Activated T-helper 2 cell treated with anti-CD3 and anti-CD28 coated beads, Interferon-gamma antibody, Interleukin-2, Interleukin-4, amounts not matched to agents 10 μg/mL and 5 μg/mL and 100 μg/mL, durations not matched to agents 14 hours and 24 hours and 36 hours (primary cell): Measurements from ENCODE around the gene HSPB7. TPM values are rescaled to one million over a fixed set of nuclear protein-coding genes. Genes with fewer than 3 reads are reported as not detected.

ENCODE experiments used
- DNase-seq: peaks from one replicate; pipeline ENCODE4 v3.0.0; 2021; ENCODE audit warnings: low spot score
- H3K27ac Mint-ChIP-seq: one replicate; pipeline ENCODE4 v1.8.0; 2021; ENCODE audit warnings: mixed read lengths
- H3K27me3 Mint-ChIP-seq: one replicate; pipeline ENCODE4 v1.8.0; 2021; ENCODE audit warnings: low read depth, mixed read lengths
- H3K36me3 Mint-ChIP-seq: one replicate; pipeline ENCODE4 v1.8.0; 2021; ENCODE audit warnings: low read depth, mixed read lengths
- H3K4me1 Mint-ChIP-seq: one replicate; pipeline ENCODE4 v1.8.0; 2021; ENCODE audit warnings: low read depth, mixed read lengths
- H3K4me3 Mint-ChIP-seq: one replicate; pipeline ENCODE4 v1.8.0; 2021; ENCODE audit warnings: low read depth, mild to moderate bottlenecking, moderate library complexity, mixed read lengths
- H3K9me3 Mint-ChIP-seq: one replicate; pipeline ENCODE4 v1.8.0; 2021; ENCODE audit warnings: mixed read lengths
- intact Hi-C: fragments of 100-400 bp; cut with micrococcal nuclease; formaldehyde crosslinking; loops from one replicate; pipeline ENCODE4 v1.15.1; 2023
- total RNA-seq: library from RNA; stranded (reverse); gene quantifications from 2 replicates; pipeline ENCODE4 v1.2.3, GENCODE V29; 2022

The HSPB7 gene
- total RNA-seq, 1 donor from 2014 or later, result not detected

DNA sequence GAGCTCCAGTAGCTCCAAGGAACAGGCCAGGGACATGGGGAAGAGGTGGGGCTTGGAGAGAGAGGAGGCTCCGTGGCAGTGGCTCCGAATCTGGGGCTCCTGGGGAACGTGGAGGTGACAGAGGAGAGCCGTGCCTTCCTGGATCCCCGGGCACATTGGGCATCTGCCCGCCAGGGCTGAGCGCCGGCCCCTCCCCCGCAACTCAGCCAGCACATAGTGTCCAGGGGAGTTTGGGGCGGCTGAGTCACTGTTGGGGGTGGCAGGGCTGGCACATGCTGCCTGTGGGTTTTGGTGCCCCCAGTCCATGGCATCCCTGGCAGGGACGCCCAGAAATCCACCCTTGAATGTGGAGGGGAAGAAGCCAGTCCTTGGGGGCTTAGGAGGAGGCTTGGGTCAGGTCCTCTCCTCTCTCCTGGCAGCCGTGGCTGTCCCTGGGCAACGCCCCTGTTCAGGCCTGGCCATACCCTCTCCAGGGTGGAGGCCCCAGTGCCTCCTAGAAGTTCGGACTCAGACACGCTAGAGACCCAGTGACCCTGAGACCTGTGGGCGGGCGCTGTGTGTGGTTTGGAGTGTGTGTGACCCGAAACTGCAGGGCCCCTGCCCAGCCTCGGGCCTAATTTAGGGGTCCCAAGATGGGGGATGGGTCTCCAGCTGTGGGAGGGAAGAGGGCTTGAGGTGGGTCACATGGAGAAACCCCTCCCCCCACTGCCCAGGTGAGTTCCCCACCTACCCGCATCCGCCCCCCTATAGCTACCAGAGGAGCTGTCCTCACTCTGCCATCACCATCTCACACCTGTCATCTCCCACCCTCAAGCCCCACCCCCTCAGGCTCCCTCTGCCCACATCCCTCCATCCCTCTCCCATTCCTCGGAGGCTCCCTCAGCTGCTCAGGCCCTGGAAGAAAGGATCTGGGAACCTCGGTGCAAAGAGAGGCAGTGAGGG is 1.6 kb downstream of the HSPB7 start:
- Mint-ChIP-seq H3K9me3 (no peaks in the 10 kb centered on the region), H3K36me3 (no peaks in the 10 kb centered on the region), H3K4me1 (peaks cover 6% of the 10 kb centered on the region), H3K27ac (no peak overlapping the region), H3K4me3 (no peak overlapping the region), H3K27me3 (peaks cover 2% of the 10 kb centered on the region)
- intact Hi-C loops, result no loop called here
- DNase-seq, result no peak

DNA sequence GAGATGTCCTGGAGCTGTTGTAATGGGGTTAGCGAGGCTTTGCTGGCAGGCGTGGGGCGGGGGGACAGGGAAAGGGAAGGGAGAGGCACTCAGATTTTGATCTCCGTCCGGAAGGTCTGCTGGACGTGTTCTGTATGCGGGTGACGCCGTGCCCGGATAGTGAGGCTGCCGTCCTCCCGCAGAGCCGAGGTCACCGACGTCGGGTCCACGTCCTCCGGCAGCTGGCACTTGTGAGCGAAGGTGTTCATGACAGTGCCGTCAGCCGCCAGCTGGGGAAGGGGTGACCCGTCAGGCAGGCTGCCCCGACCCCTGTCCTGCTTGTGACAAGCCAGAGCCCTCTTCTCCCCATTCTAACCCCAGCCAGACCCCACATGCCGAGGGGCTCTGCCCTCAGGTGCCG is 2.4 kb downstream of the HSPB7 start:
- H3K9me3 Mint-ChIP-seq, result no peaks in the 10 kb centered on the region
- no peaks in the 10 kb centered on the region for H3K36me3 Mint-ChIP-seq
- intact Hi-C loops, result no loop called here
- peaks cover 6% of the 10 kb centered on the region for H3K4me1 Mint-ChIP-seq
- H3K27me3 Mint-ChIP-seq, result peaks cover 2% of the 10 kb centered on the region
- H3K4me3 Mint-ChIP-seq, result no peak overlapping the region
- no peak overlapping the region for H3K27ac Mint-ChIP-seq
- no peak for DNase-seq

DNA sequence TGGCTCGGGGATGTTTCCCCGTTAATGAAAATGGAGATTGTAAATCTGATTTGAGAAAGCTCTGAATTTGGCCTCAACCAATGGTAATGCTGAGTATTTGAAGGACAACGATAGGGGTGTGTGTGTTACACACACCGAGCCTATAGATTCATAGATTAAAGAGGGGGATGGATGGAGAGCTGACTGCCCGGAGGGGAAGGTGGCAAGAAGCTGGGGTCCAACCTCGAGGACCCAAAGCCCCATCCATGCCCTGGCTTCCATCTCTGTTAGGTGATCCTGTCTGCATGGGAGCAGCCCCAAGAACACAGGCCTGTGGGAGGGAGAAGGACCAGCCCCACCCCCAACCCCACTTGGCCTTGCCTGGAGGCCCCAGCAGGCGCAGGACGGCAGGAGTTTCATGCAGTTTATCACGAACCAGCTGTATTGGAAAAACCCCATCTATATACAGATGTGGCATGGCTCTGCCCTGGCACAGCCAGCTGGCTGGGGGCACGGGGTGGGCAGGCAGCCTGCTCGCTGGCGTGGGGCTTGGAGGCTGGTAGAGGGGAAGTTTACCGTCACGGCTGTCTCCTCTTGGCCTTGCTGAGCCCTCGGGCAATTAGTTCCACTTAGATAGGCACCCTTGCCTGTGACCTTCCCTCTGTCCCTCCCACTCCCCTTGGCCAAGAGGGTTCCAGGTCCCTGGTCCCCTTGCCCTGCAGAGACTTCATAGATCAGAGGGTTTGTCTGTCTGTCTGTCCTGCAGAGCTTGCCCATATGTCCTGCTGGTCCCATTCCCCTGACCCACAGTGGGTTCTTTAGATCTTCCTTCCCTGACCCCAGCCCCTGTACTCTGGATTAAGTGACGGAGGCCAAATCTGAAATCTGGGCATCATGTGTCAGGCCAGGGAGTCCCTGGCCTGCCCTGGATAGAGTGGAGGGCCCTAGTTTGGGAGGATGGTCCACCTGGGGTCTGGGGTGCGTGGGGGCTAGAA is 3.0 kb downstream of the HSPB7 start:
- Mint-ChIP-seq H3K9me3 (no peaks in the 10 kb centered on the region), H3K4me1 (peaks cover 6% of the 10 kb centered on the region), H3K27ac (no peak overlapping the region), H3K36me3 (no peaks in the 10 kb centered on the region), H3K4me3 (no peak overlapping the region), H3K27me3 (peaks cover 2% of the 10 kb centered on the region)
- intact Hi-C loops, result no loop called here
- DNase-seq, result no peak

DNA sequence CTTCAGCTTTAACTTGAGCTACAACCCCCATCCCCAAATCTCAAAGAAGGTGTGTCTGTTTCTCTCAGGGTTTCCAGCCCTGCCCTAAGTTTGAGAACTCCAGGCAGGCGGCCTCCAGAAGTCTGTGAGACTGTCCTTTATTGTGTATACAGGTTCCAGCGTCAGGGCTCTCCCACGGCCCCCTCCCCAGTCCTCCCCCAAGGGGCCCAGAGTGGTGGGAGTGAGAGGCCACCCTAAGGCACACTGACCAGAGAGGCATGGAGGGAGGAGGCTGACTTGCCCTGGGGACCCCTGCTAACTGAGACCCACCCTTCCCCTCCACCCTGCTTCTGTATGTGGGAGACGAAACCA is 4.0 kb downstream of the HSPB7 start:
- intact Hi-C loops, result no loop called here
- Mint-ChIP-seq H3K9me3 (no peaks in the 10 kb centered on the region), H3K27ac (no peak overlapping the region), H3K4me1 (peaks cover 6% of the 10 kb centered on the region), H3K27me3 (peaks cover 2% of the 10 kb centered on the region), H3K36me3 (no peaks in the 10 kb centered on the region), H3K4me3 (no peak overlapping the region)
- no peak for DNase-seq

DNA sequence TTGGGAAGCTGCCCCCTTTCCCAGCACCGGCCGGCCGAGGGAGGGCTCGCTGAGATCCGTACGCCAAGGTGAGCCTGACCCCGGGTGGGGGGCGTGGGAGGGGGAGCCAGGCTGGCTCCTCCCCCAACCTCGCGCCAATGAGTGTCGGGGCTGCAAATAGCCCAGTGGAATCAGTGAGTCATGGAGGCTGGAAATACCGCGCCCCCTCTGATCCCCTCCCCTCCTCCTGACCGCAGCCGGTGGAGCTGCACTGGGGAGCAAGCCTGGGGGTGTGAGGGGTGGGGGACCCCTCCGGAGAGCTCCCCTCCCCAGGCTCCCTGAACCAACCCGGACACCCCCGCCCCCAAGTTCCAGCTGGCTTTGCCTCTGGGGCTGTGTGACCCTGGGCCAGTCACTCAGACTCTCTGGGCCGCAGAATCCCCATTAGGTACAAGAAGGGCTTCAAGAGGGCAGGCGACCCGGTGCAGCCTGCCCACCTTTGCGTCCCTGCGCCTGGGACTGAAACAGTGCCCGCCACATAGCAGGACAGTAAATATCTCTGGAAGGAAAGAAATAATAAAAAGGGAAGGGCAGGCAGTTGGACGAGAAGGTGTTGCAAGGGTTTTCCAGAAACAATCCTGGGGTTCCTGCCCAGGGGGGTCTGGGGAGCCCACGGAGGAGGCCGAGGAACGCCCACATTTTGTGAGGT is 4.5 kb downstream of the HSPB7 start:
- peak overlapping the region; percentile 52 for H3K27ac Mint-ChIP-seq
- no peak overlapping the region for H3K4me3 Mint-ChIP-seq
- intact Hi-C loops, result no loop called here

DNA sequence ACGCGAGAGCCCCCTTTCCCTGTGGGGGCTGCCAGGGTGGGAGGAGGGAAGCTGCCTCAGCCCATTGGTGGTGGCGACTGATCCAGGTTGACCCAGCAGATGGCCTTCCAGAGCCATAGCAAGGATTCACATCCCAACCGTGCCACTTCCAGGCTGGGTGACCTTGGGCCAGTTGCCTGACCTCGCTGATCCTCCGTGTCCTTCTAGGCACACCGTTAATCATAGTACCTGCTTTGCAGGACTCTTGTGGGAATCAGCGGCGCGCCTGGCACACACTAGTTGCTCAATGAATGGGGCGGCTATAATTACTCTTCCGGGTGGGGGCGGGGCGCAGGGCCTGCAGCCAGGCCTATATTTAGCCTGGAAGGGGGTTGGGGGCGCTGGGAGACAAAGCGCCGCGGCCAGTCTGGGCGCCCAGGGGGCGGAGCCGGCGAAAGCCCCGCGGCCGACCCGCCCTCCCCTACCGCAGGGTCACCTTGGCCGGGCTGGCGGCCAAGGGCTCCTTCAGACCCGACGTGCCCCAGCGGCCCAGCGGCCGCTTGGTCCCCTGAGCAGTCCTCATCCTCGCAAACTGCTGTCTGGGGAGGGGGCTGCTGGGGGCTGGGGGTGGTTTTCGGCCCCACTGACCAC is 5.1 kb downstream of the HSPB7 start:
- Mint-ChIP-seq H3K9me3 (no peaks in the 10 kb centered on the region), H3K27me3 (peaks cover 2% of the 10 kb centered on the region), H3K27ac (no peak overlapping the region), H3K4me1 (peaks cover 6% of the 10 kb centered on the region), H3K36me3 (no peaks in the 10 kb centered on the region), H3K4me3 (no peak overlapping the region)
- intact Hi-C loops, result no loop called here
- no peak for DNase-seq

More for the DNA sequence above, 4.5 kb downstream of the HSPB7 start:
- no peaks in the 10 kb centered on the region for H3K36me3 Mint-ChIP-seq
- peak; percentile 18 for DNase-seq
- H3K9me3 Mint-ChIP-seq, result no peaks in the 10 kb centered on the region
- H3K27me3 Mint-ChIP-seq, result peaks cover 2% of the 10 kb centered on the region
- H3K4me1 Mint-ChIP-seq, result peaks cover 6% of the 10 kb centered on the region

DNA sequence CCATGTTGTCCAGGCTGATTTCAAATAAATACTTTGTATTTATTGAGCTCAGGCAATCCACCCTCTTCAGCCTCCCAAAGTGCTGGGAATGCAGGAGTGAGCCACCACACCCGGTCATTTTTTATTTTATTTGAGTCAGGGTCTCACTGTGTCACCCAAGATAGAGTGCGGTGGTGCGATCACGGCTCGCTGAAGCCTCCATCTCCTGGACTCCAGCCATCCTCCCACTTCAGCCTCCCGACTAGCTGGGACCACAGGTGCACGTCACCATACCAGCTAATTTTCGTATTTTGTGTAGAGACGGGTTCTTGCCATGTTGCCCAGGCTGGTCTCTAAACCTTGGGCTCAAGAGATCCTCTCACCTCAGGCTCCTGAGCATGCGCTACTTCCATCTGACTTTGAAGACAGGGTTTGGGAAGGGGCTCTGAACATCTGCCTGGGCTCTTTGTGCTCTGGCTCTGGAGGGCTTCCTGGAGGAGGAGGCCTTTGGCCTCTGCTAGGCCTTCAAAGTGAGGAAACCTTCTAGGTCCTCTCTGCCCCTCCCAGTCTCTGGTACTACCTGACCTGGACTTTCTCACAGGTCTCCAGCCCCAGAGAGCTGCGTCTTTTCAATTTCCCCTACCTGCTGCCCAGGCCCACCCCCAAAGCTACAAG is 5.8 kb downstream of the HSPB7 start:
- no peaks in the 10 kb centered on the region for H3K36me3 Mint-ChIP-seq
- peaks cover 2% of the 10 kb centered on the region for H3K27me3 Mint-ChIP-seq
- H3K4me3 Mint-ChIP-seq, result no peak overlapping the region
- H3K9me3 Mint-ChIP-seq, result no peaks in the 10 kb centered on the region
- no peak for DNase-seq
- H3K4me1 Mint-ChIP-seq, result peaks cover 7% of the 10 kb centered on the region
- no peak overlapping the region for H3K27ac Mint-ChIP-seq
- intact Hi-C loops, result no loop called here

DNA sequence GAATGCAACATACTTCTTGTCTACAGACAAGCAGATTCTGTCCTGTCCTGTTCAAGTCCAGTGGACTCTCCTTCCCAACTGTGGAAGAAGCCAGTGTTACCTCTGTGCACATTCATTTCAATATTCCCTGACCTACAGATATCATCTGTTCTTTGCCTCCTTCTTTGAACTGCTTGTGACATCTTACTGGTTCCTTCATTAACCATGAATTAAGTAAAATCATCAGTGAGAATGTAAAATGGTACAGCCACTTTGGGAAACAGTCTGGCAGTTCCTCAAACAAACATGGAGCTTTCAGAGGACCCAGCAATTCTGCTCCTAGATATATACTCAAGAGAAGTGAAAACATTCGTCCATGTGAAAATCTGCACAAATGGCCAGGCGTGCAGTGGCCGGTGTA is 7.0 kb downstream of the HSPB7 start:
- intact Hi-C loops, result no loop called here
- H3K27ac Mint-ChIP-seq, result no peak overlapping the region
- H3K4me1 Mint-ChIP-seq, result peaks cover 15% of the 10 kb centered on the region
- H3K9me3 Mint-ChIP-seq, result no peaks in the 10 kb centered on the region
- peaks cover 2% of the 10 kb centered on the region for H3K27me3 Mint-ChIP-seq
- DNase-seq, result no peak
- H3K36me3 Mint-ChIP-seq, result no peaks in the 10 kb centered on the region
- H3K4me3 Mint-ChIP-seq, result no peak overlapping the region

DNA sequence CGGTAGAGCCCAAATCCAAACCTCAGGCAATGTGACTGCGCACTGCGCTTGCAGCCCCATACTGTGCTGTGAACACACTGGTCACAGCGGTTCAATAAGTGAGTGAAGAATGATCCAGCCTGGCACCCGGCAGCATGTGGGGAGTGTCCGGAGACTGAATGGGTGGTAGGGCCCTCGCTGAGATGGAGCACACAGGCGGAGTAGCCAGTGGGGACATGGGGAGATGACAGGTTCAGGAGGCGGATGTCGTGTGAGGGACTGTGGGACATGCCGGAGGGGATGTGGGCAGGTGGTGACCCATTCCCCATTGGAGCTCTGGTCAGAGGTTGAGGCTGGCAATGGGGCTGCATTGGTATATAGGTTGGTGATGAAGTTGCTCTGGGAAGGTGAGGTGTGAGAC is 8.2 kb downstream of the HSPB7 start:
- Mint-ChIP-seq H3K27ac (no peak overlapping the region), H3K27me3 (peaks cover 1% of the 10 kb centered on the region)
- intact Hi-C loops, result loop anchor here (1.0 to 5.0 kb wide), 3 partner anchors 23 to 217 kb away; no protein-coding TSS in a partner anchor

DNA sequence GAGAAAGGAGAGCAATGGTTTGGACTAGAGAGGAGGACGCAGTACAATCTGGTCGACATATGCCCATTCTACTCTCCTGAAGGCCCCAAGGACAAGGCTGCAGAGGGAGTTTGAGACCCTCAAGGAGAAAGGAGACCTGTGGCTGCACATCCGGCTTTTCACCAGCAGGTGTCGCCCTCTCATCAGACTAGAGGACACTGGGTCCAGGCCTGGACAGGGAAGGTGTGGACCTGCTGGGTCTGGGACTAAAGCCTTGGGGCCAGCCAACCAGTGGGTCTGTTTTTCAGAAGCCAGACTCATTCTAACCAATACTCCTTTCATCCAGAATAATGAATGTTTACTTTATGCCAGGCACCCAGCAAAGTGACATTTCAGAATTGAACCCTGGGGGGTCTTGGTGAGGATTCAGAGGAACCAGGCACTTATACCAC is 8.8 kb downstream of the HSPB7 start:
- H3K27me3 Mint-ChIP-seq, result no peaks in the 10 kb centered on the region
- intact Hi-C loops, result loop anchor here (1.0 to 5.0 kb wide), 3 partner anchors 24 to 217 kb away; no protein-coding TSS in a partner anchor
- peaks cover 15% of the 10 kb centered on the region for H3K4me1 Mint-ChIP-seq
- no peak overlapping the region for H3K27ac Mint-ChIP-seq
- no peak overlapping the region for H3K4me3 Mint-ChIP-seq
- H3K36me3 Mint-ChIP-seq, result no peaks in the 10 kb centered on the region
- H3K9me3 Mint-ChIP-seq, result no peaks in the 10 kb centered on the region
- peak; percentile 50 for DNase-seq

More for the DNA sequence above, 8.2 kb downstream of the HSPB7 start:
- H3K36me3 Mint-ChIP-seq, result no peaks in the 10 kb centered on the region
- H3K4me3 Mint-ChIP-seq, result no peak overlapping the region
- peaks cover 15% of the 10 kb centered on the region for H3K4me1 Mint-ChIP-seq
- DNase-seq, result no peak
- H3K9me3 Mint-ChIP-seq, result no peaks in the 10 kb centered on the region

DNA sequence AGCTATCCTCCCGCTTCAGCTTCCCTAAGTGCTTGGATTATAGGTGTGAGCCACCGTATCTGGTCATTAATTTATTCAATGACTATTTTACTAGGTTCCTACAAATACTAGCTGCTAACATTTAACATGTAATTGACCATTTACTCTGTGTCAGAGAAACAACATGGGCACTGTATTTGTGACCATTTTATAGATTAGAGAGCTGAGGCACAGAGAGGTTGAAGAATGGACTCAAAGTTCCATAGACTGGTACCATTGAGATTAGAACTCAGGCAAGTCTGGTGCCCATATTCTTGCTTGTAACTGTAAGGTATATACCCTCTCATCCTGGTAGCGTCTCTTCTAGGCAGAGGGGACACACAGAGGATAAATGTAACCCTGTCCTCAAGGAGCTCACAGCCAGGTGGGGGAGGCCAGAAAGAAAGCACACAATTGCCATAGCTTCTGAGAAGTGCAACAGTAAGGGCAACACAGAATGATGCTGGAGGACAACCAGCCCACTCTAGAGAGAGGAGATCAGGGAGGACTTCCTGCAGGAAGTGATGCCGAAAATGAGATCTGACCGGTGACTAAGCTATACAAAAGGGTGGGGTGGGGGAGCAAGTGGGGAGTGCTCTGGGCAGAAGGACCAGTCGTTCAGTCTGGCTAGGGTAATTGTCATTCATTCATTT is 10.0 kb downstream of the HSPB7 start:
- Mint-ChIP-seq H3K27me3 (no peaks in the 10 kb centered on the region), H3K27ac (no peak overlapping the region), H3K36me3 (no peaks in the 10 kb centered on the region), H3K9me3 (no peaks in the 10 kb centered on the region), H3K4me3 (no peak overlapping the region), H3K4me1 (peaks cover 13% of the 10 kb centered on the region)
- DNase-seq, result no peak
- intact Hi-C loops, result loop anchor here (2.0 to 5.0 kb wide), 2 partner anchors 25 to 216 kb away; no protein-coding TSS in a partner anchor
